HL-60 (cell line): ENCODE results near the gene PPFIBP2.

Experiments used
- POLR2AphosphoS5 ChIP-seq: IDR thresholded peaks from 2 replicates; pipeline ENCODE4 v1.6.1; 2012; ENCODE audit warnings: low read depth
- TF ChIP-seq, protein P1 (sequence below): IDR thresholded peaks from one replicate; pipeline ENCODE4 v1.5.1; 2011; ENCODE audit warnings: low read length, control low read depth, inconsistent platforms; ENCODE audit not compliant: insufficient read depth

DNA sequence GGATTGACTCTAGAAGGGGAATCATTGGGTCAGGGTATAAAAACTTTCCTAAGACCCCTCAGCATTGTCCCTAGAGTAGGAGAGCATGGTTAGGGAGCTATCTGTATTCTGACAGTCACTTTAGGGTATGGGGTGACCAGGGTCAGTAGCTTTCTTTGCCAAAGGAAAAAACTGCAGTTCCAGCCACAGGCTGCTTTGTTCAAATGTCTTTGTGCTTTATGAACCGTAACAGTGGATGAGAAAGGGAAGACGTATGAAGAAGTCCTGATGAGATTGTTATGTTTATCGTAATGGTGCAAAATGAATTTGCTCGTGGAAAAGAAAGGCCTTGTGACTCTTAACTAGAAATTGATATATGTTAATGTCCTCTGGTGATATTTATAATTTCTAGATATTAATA lies 129.5 kb downstream of the PPFIBP2 start:
- TF ChIP-seq, protein P1, sequence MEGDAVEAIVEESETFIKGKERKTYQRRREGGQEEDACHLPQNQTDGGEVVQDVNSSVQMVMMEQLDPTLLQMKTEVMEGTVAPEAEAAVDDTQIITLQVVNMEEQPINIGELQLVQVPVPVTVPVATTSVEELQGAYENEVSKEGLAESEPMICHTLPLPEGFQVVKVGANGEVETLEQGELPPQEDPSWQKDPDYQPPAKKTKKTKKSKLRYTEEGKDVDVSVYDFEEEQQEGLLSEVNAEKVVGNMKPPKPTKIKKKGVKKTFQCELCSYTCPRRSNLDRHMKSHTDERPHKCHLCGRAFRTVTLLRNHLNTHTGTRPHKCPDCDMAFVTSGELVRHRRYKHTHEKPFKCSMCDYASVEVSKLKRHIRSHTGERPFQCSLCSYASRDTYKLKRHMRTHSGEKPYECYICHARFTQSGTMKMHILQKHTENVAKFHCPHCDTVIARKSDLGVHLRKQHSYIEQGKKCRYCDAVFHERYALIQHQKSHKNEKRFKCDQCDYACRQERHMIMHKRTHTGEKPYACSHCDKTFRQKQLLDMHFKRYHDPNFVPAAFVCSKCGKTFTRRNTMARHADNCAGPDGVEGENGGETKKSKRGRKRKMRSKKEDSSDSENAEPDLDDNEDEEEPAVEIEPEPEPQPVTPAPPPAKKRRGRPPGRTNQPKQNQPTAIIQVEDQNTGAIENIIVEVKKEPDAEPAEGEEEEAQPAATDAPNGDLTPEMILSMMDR = no peak
- no peak for TF ChIP-seq POLR2AphosphoS5
